GM21619 (cell line): Measurements from ENCODE around the gene PDLIM5.

Experiments
- ATAC-seq: cut with Tn5 transposase; IDR thresholded peaks from one replicate; pipeline ENCODE4 v1.9.1; 2021; ENCODE audit not compliant: unreplicated experiment

PDLIM5 gene

GRCh38 chr4:94680176-94680862 is 228.6 kb downstream of the PDLIM5 start:
- no peak for ATAC-seq

- no peak for ATAC-seq
Observed at GRCh38 chr4:94686086-94686485, 234.3 kb downstream of the PDLIM5 start.

GRCh38 chr4:94689155-94689860 is 237.6 kb downstream of the PDLIM5 start:
- no peak for ATAC-seq

- ATAC-seq, result no peak
Observed at GRCh38 chr4:94690851-94691254, 239.1 kb downstream of the PDLIM5 start.

- no peak for ATAC-seq
Observed at GRCh38 chr4:94691552-94691951, 239.8 kb downstream of the PDLIM5 start.

- no peak for ATAC-seq
Observed at GRCh38 chr4:94695384-94695783, 243.6 kb downstream of the PDLIM5 start.

- ATAC-seq, result no peak
Observed at GRCh38 chr4:94698187-94698586, 246.4 kb downstream of the PDLIM5 start.

GRCh38 chr4:94700298-94700697 is 248.6 kb downstream of the PDLIM5 start:
- no peak for ATAC-seq

GRCh38 chr4:94701631-94702300 is 250.0 kb downstream of the PDLIM5 start:
- ATAC-seq, result no peak

GRCh38 chr4:94711635-94712034 is 259.9 kb downstream of the PDLIM5 start:
- ATAC-seq, result no peak

GRCh38 chr4:94714365-94715160 is 262.8 kb downstream of the PDLIM5 start:
- ATAC-seq, result no peak

GRCh38 chr4:94715726-94716125 is 264.0 kb downstream of the PDLIM5 start:
- ATAC-seq, result no peak
